Activated naive CD8-positive, alpha-beta T cell (primary cell): Measurements from ENCODE around the gene STRIP2.
"Not testable (repeated sequence)": the region's sequence is repeated elsewhere in the genome, so short reads cannot be mapped to it uniquely, and the experiment has no call there.

Experiments used
- H3K27ac Mint-ChIP-seq: one replicate; pipeline ENCODE4 v1.8.0; 2021; ENCODE audit warnings: mixed read lengths
- H3K27me3 Mint-ChIP-seq: one replicate; pipeline ENCODE4 v1.8.0; 2021; ENCODE audit warnings: mixed read lengths
- H3K36me3 Mint-ChIP-seq: one replicate; pipeline ENCODE4 v1.8.0; 2021; ENCODE audit warnings: mixed read lengths
- H3K4me1 Mint-ChIP-seq: one replicate; pipeline ENCODE4 v1.8.0; 2021; ENCODE audit warnings: low read depth, mixed read lengths
- H3K4me3 Mint-ChIP-seq: one replicate; pipeline ENCODE4 v1.8.0; 2021; ENCODE audit warnings: mild to moderate bottlenecking, mixed read lengths
- H3K9me3 Mint-ChIP-seq: one replicate; pipeline ENCODE4 v1.8.0; 2021; ENCODE audit warnings: low read depth, mixed read lengths

Gene STRIP2

GRCh38 chr7:129401228-129401966 lies 32.8 kb upstream of the STRIP2 start:
- Mint-ChIP-seq H3K4me1 (no peaks in the 10 kb centered on the region), H3K4me3 (no peak overlapping the region), H3K36me3 (peaks cover 17% of the 10 kb centered on the region), H3K27ac (no peak overlapping the region), H3K27me3 (no peaks in the 10 kb centered on the region), H3K9me3 (no peaks in the 10 kb centered on the region)

- no peaks in the 10 kb centered on the region for H3K27me3 Mint-ChIP-seq
- H3K27ac Mint-ChIP-seq: no peak overlapping the region
- H3K4me3 Mint-ChIP-seq: no peak overlapping the region
- no peaks in the 10 kb centered on the region for H3K9me3 Mint-ChIP-seq
- peaks cover 16% of the 10 kb centered on the region for H3K36me3 Mint-ChIP-seq
- no peaks in the 10 kb centered on the region for H3K4me1 Mint-ChIP-seq
These were observed 32.0 kb upstream of the STRIP2 start for GRCh38 chr7:129401967-129402860.

GRCh38 chr7:129405527-129405926 lies 28.7 kb upstream of the STRIP2 start:
- Mint-ChIP-seq H3K9me3 (no peaks in the 10 kb centered on the region), H3K36me3 (peaks cover 38% of the 10 kb centered on the region), H3K4me1 (no peaks in the 10 kb centered on the region), H3K27me3 (no peaks in the 10 kb centered on the region), H3K4me3 (no peak overlapping the region), H3K27ac (no peak overlapping the region)

- not testable (repeated sequence) for H3K4me3 Mint-ChIP-seq, H3K27me3 Mint-ChIP-seq, H3K27ac Mint-ChIP-seq, H3K4me1 Mint-ChIP-seq, H3K9me3 Mint-ChIP-seq
- H3K36me3 Mint-ChIP-seq: peaks cover 46% of the 10 kb centered on the region
These were observed 24.0 kb upstream of the STRIP2 start for GRCh38 chr7:129410238-129410637.

- no peaks in the 10 kb centered on the region for H3K9me3 Mint-ChIP-seq
These were observed 21.7 kb upstream of the STRIP2 start for GRCh38 chr7:129412501-129412900.

GRCh38 chr7:129417073-129417472 lies 17.2 kb upstream of the STRIP2 start:
- H3K36me3 Mint-ChIP-seq: peaks cover 14% of the 10 kb centered on the region
- H3K27ac Mint-ChIP-seq: no peak overlapping the region
- no peaks in the 10 kb centered on the region for H3K9me3 Mint-ChIP-seq
- H3K27me3 Mint-ChIP-seq: no peaks in the 10 kb centered on the region
- no peak overlapping the region for H3K4me3 Mint-ChIP-seq
- H3K4me1 Mint-ChIP-seq: no peaks in the 10 kb centered on the region

More at GRCh38 chr7:129412501-129412900, 21.7 kb upstream of the STRIP2 start:
- Mint-ChIP-seq H3K27me3 (no peaks in the 10 kb centered on the region), H3K4me1 (no peaks in the 10 kb centered on the region), H3K27ac (no peak overlapping the region), H3K36me3 (peaks cover 42% of the 10 kb centered on the region), H3K4me3 (no peak overlapping the region)

GRCh38 chr7:129421717-129422250 lies 12.4 kb upstream of the STRIP2 start:
- no peak overlapping the region for H3K27ac Mint-ChIP-seq
- no peaks in the 10 kb centered on the region for H3K9me3 Mint-ChIP-seq
- H3K4me1 Mint-ChIP-seq: peaks cover 3% of the 10 kb centered on the region
- no peak overlapping the region for H3K4me3 Mint-ChIP-seq
- no peaks in the 10 kb centered on the region for H3K27me3 Mint-ChIP-seq
- H3K36me3 Mint-ChIP-seq: peaks cover 15% of the 10 kb centered on the region

- H3K27me3 Mint-ChIP-seq: no peaks in the 10 kb centered on the region
- H3K9me3 Mint-ChIP-seq: no peaks in the 10 kb centered on the region
- H3K36me3 Mint-ChIP-seq: peaks cover 18% of the 10 kb centered on the region
- peaks cover 4% of the 10 kb centered on the region for H3K4me1 Mint-ChIP-seq
- no peak overlapping the region for H3K4me3 Mint-ChIP-seq
- no peak overlapping the region for H3K27ac Mint-ChIP-seq
These were observed 11.5 kb upstream of the STRIP2 start for GRCh38 chr7:129422727-129423126.

- no peaks in the 10 kb centered on the region for H3K9me3 Mint-ChIP-seq
- H3K36me3 Mint-ChIP-seq: peaks cover 21% of the 10 kb centered on the region
- no peaks in the 10 kb centered on the region for H3K27me3 Mint-ChIP-seq
These were observed 10.4 kb upstream of the STRIP2 start for GRCh38 chr7:129423700-129424410.

GRCh38 chr7:129426482-129426881 lies 7.8 kb upstream of the STRIP2 start:
- Mint-ChIP-seq H3K4me3 (no peak overlapping the region), H3K27me3 (no peaks in the 10 kb centered on the region), H3K4me1 (peaks cover 4% of the 10 kb centered on the region), H3K9me3 (no peaks in the 10 kb centered on the region), H3K27ac (no peak overlapping the region), H3K36me3 (peaks cover 23% of the 10 kb centered on the region)

More at GRCh38 chr7:129423700-129424410, 10.4 kb upstream of the STRIP2 start:
- no peak overlapping the region for H3K27ac Mint-ChIP-seq
- H3K4me1 Mint-ChIP-seq: peaks cover 4% of the 10 kb centered on the region
- H3K4me3 Mint-ChIP-seq: no peak overlapping the region

- Mint-ChIP-seq H3K4me3 (no peak overlapping the region), H3K9me3 (no peaks in the 10 kb centered on the region), H3K27me3 (peaks cover under 1% of the 10 kb centered on the region), H3K4me1 (peaks cover 4% of the 10 kb centered on the region), H3K27ac (no peak overlapping the region), H3K36me3 (peaks cover 20% of the 10 kb centered on the region)
These were observed 6.6 kb upstream of the STRIP2 start for GRCh38 chr7:129427526-129428045.

GRCh38 chr7:129431911-129432643 lies 2.2 kb upstream of the STRIP2 start:
- Mint-ChIP-seq H3K4me3 (no peak overlapping the region), H3K4me1 (peaks cover 24% of the 10 kb centered on the region)

GRCh38 chr7:129434675-129435318 lies 565 bp downstream of the STRIP2 start:
- Mint-ChIP-seq H3K36me3 (peaks cover 6% of the 10 kb centered on the region), H3K4me3 (peak overlapping the region; percentile 93), H3K9me3 (no peaks in the 10 kb centered on the region), H3K27me3 (peaks cover 21% of the 10 kb centered on the region), H3K4me1 (peaks cover 35% of the 10 kb centered on the region), H3K27ac (peak overlapping the region; percentile 72)

More at GRCh38 chr7:129431911-129432643, 2.2 kb upstream of the STRIP2 start:
- peaks cover 14% of the 10 kb centered on the region for H3K36me3 Mint-ChIP-seq
- H3K27ac Mint-ChIP-seq: no peak overlapping the region
- H3K9me3 Mint-ChIP-seq: no peaks in the 10 kb centered on the region
- peaks cover 21% of the 10 kb centered on the region for H3K27me3 Mint-ChIP-seq
